ENCODE results near the gene TTC4. TPM values are rescaled to one million over a fixed set of nuclear protein-coding genes. Genes with fewer than 3 reads are reported as not detected.

The TTC4 gene
- total RNA-seq, 2 donors from 2014 or later = 12.7 to 17.2 TPM

DNA sequence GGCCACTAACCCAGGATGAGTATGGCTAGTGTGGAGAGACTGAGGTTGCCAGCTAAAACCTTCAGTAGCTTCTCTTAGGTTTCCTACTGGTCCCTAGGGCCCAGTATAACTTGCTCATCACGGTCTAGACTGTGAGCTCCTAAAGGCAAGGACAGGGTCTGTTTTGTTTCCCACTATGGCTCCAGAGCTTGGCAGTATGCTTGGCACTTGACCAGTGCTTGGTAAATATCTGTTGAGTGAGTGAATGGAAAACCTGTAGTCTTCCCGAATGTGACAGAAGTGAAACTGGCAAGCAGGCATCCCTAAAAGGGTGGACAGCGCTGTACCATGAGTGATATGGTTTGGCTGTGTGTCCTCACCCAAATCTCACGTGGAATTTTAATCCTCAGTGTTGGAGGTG is 61.8 kb downstream of the TTC4 start:
- Histone ChIP-seq H3K4me1 (ENCODE audit: control insufficient read depth in 1 of 2, low read depth in 2 of 2) (no peaks in the 10 kb centered on the region), H3K9me3 (no peaks in the 10 kb centered on the region), H3K27me3 (replicated peaks; ENCODE audit: insufficient read depth) (no peaks in the 10 kb centered on the region), H3K36me3 (no peaks in the 10 kb centered on the region), H3K4me3 (no peak overlapping the region), H3K27ac (no peak overlapping the region)
- no peak for DNase-seq (ENCODE audit: low spot score)
- TF ChIP-seq CTCF (IDR thresholded peaks at IDR 0.05) = no peak
- ATAC-seq (ENCODE audit: insufficient number of reproducible peaks, low FRiP score, low read depth) = no peak

DNA sequence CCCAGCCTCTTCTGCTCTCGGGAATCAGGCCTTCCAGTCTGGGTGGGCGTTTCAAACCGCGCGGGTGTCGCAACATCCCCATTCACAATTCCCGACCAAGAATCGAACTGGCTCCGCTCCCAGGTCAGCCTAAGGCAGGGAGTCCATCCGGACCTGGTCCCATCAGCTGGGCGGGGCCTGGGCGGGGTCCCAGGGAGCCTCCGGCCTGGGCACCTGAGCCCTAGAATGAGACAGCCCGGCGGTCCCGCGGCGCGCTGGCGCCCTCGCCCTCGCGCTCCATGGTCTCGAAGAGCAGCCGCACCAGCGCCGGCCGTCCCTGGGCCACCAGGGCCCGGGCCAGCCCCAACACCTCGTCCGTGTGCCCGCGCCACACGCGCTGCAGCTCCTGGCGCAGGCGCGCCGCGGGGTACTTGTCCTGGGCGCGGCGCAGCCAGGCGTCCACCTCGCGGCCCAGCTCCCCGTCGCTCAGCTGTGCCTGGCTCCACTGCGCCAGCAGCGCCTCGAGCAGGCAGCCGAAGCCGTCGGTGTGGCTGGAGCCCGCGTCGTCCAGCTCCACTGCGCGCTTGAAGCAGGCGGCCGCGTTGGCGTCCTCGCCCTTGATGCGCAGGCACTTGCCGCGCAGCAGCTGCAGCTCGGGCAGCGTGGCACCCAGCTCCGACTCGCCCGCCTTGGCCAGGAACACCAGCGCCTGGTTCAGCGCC is 65.5 kb downstream of the TTC4 start:
- no peak overlapping the region for H3K4me3 ChIP-seq
- no peak for ATAC-seq (ENCODE audit: insufficient number of reproducible peaks, low FRiP score, low read depth)
- H3K36me3 ChIP-seq = no peaks in the 10 kb centered on the region

DNA sequence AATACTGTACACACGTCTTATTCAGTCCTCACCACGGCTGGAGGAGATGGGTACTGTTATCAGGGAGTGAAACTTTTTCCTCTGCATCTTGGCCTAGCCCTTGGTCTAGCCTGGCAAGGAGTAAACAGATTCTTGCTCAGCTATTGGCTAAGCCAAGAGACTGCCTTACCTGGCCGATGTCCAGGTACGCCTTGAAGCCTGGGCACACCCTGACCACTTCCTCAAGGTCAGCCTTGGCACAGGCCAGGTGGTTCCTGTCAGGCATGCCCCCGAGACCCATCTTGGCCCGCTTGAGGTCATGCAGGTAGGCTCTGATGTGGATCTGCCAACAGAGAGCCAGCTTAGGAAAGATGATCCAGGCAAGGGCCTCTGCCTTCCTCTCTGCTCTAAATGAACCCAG is 66.5 kb downstream of the TTC4 start:
- Histone ChIP-seq H3K27me3 (replicated peaks; ENCODE audit: insufficient read depth) (no peaks in the 10 kb centered on the region), H3K36me3 (no peaks in the 10 kb centered on the region), H3K4me1 (ENCODE audit: control insufficient read depth in 1 of 2, low read depth in 2 of 2) (no peaks in the 10 kb centered on the region), H3K9me3 (no peaks in the 10 kb centered on the region), H3K4me3 (no peak overlapping the region), H3K27ac (no peak overlapping the region)
- ATAC-seq (ENCODE audit: insufficient number of reproducible peaks, low FRiP score, low read depth) (no peak), DNase-seq (ENCODE audit: low spot score) (no peak)
- no peak for TF ChIP-seq CTCF (IDR thresholded peaks at IDR 0.05)

More for the DNA sequence above, 65.5 kb downstream of the TTC4 start:
- no peaks in the 10 kb centered on the region for H3K9me3 ChIP-seq
- H3K4me1 ChIP-seq (ENCODE audit: control insufficient read depth in 1 of 2, low read depth in 2 of 2) = no peaks in the 10 kb centered on the region
- H3K27me3 ChIP-seq (replicated peaks; ENCODE audit: insufficient read depth) = no peaks in the 10 kb centered on the region
- DNase-seq (ENCODE audit: low spot score) = no peak
- no peak overlapping the region for H3K27ac ChIP-seq
- no peak for TF ChIP-seq CTCF (IDR thresholded peaks at IDR 0.05)

GRCh38 chr1:54782588-54782987 is 66.9 kb downstream of the TTC4 start:
- Histone ChIP-seq H3K4me3 (no peak overlapping the region), H3K9me3 (no peaks in the 10 kb centered on the region), H3K36me3 (no peaks in the 10 kb centered on the region), H3K4me1 (ENCODE audit: control insufficient read depth in 1 of 2, low read depth in 2 of 2) (no peaks in the 10 kb centered on the region), H3K27me3 (replicated peaks; ENCODE audit: insufficient read depth) (no peaks in the 10 kb centered on the region), H3K27ac (no peak overlapping the region)
- no peak for DNase-seq (ENCODE audit: low spot score)
- TF ChIP-seq CTCF (IDR thresholded peaks at IDR 0.05) = no peak
- ATAC-seq (ENCODE audit: insufficient number of reproducible peaks, low FRiP score, low read depth) = no peak

DNA sequence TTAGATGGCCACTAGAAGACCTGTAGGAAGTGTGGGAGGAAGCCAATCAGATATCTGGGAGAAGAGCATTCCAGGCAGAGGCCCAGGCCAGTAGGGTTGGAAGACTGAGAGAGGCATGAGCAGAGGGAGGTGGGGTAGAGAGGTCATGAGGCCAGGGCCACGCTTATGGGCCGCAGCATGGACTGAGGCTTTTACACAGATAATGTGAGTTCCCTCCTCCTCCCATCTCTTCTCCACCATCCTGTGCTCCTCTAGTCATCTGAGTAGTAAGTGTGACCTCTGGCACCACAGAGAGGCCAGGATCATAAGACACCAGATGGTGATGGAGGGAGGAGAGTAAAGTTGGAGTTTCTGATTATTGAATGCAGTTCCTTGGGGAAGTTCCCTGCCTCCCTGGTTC is 68.4 kb downstream of the TTC4 start:
- TF ChIP-seq CTCF (IDR thresholded peaks at IDR 0.05) = no peak
- no peak overlapping the region for H3K27ac ChIP-seq
- no peak overlapping the region for H3K4me3 ChIP-seq
- H3K9me3 ChIP-seq = no peaks in the 10 kb centered on the region
- no peaks in the 10 kb centered on the region for H3K36me3 ChIP-seq
- no peaks in the 10 kb centered on the region for H3K27me3 ChIP-seq (replicated peaks; ENCODE audit: insufficient read depth)
- no peak for ATAC-seq (ENCODE audit: insufficient number of reproducible peaks, low FRiP score, low read depth)
- no peak for DNase-seq (ENCODE audit: low spot score)
- H3K4me1 ChIP-seq (ENCODE audit: control insufficient read depth in 1 of 2, low read depth in 2 of 2) = no peaks in the 10 kb centered on the region
